Stimulated activated CD4-positive, alpha-beta T cell treated with anti-CD3 and anti-CD28 coated beads, Interleukin-15, amount 100 ng/mL, for 1 hour (primary cell): ENCODE data around the gene CERK.

Experiments
- DNase-seq, 2 donors: peaks; one replicate each; pipeline ENCODE4 v3.0.0-alpha.2; 2020; ENCODE audit warnings: low read depth in 1 of 2, low spot score in 1 of 2

CERK gene

DNA sequence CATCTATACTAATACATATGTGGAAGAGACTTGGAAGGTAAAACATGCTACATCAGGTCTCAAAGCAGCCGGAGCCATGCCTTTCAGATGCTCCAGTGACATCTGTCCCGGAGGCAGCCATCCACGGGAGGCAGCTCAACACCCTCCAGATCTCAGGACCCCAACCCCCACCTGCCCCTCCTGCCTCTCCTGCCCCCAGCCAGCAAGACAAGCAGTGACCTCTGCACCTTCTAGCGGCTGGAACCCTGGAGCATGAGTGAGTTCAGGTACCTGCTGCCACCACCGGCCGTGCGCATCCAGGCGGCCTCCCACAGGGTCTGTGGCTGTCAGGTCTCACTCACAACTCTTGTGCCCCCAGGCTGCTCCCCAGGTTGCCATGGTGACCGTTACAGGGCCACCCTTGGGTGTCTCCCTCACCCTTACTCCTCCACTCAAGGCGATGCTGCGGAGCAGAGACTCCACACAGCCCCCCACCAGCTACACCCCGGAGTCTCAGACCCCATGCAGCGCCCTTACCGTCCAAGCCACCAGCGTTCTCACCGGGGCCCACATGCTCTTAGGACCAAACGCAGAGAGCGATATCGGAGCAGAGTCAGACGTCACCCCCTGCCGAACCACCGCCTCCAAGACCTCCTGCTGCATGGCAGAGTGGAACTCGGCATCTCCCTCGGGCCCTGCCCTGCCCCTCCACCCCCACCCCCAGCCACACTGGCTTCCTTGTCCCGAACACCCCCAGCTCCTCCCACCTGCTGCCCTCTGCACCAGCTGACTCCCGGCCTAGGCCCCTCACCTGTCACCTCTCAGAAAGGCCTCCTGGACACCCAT, 34.7 kb downstream of the CERK start:
- no peak for DNase-seq

DNA sequence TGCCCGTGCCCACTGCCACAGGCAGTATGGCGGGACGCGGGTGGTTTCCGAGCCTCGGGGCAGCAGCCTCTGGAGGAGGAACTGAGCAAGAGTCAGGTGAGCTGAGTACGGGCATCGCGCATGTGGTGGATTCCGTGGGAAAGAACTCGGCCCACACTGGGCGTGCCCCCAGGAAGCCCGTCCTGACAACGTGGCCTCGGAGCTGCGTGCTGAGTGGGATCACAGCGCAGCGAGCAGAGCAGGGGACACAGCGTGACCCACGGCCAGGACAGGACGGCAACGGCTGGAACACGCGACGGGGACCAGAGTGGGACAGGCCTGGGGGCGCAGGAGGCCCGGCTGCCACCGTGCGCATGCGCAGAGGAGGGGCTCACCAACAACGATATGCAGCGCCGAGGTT, 36.8 kb downstream of the CERK start:
- no peak for DNase-seq

GRCh38 chr22:46699091-46699490, 39.0 kb downstream of the CERK start:
- no peak for DNase-seq

GRCh38 chr22:46697811-46698515, 40.1 kb downstream of the CERK start:
- no peak for DNase-seq

DNA sequence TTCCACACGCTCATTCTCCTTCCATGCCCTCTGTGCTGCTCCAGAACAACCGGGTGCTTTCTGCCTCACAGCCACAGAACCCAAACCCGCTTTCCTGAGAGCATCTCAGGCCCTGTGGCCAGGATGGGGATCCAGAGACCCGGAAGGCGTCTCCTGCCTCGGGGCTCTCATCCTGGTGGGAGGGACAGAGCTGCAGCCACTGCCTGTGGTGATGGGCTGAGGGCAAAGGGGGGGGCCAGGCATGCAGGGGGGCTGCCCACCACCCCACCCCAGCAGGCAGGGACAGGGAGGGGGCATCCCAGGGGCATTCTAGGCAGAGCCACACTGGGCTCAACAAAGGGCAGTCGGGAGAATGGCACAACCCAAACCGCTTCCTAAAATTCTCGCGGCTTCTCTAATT, 41.4 kb downstream of the CERK start:
- DNase-seq: no peak

DNA sequence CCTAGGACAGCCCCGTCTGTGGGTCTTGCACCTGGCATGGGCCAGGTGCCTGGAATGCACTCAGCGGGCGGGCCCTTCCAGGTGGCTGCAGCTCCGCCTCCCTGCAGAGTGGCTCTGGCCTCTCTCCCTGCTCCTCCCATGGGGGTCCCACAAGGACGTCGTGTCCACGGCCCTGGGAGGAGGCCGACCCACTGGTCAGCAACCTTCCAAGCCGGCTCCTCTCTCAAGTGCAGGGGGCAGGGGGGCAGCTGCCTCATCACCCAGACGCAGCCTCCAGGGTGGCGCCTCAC, 41.9 kb downstream of the CERK start:
- no peak for DNase-seq

DNA sequence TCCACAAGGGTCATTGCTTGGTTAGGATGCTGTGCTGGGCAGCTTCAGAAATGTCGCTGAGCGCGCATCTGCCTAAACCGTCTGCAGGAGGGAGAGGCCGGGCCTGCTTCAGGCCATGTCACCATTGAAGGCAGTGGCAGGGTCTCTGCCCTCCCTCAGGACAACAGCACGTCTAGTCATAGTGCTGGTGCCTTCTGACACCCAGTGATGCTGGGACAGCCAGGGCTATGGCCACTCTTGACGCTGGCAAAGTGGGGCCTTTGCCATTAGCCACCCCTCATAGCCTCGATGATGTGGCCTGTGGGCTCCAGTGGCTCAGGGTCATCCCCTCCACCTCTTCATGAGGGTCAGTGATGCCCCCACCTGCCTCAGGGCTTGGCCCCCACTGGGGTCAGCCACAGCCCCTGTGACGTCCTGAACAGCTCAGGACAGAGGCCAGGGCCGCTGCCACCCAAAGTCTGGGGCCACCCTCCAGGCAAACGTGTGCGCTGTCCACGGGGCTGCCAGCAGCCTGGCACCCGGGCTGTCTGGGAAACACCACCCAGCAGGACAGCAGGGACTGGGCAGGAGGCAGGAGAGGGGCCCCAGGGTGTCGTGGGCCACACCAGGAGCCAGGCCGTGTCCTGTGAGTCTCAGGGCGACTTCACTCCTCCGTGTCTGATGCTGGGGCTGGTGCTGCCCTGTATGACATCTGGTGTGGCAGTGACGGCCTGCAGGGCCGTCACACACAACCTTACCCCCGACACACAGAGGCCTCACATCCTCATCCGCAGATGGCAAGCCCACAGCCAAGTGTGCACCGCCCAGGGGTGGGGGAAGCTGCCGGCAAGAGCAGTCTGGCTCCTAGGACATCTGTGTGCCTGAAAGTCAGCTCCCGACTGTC, 42.5 kb downstream of the CERK start:
- DNase-seq: no peak

DNA sequence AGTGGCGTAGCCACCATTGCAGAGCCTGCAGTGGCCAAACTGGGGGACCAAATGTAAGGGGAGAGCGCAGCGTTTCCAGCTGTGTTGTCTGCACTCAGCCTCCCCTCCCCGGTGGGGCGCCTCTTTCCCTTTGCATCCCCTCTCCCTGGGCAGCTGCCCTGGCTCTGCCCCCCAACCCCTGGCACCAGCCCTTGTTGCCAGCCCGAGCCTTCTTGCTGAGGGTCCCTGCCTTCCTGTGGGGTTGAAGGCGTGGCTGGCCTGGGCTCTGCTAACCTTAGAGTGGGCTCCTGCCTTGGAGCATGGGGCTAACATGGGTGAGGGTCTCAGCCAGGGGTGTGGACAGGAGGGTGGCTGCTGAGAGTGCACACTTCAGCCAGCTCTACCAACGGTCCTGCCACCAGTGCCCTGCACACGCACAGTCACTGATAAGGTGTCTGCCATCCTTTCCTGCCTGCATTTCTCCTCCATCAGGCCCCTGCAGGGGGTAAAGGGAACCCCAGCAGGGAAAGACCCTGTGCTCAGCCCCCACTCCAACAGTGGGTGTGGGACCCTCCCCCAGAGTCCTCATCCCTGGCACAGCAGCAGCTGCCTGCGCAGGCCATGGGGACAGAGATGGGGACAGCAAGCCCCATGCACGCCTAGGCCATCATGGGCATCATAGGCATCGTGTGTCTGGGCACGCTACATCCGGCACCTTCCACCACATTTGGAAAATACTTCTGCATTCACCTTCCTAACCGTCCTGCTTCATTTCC, 43.5 kb downstream of the CERK start:
- no peak for DNase-seq

DNA sequence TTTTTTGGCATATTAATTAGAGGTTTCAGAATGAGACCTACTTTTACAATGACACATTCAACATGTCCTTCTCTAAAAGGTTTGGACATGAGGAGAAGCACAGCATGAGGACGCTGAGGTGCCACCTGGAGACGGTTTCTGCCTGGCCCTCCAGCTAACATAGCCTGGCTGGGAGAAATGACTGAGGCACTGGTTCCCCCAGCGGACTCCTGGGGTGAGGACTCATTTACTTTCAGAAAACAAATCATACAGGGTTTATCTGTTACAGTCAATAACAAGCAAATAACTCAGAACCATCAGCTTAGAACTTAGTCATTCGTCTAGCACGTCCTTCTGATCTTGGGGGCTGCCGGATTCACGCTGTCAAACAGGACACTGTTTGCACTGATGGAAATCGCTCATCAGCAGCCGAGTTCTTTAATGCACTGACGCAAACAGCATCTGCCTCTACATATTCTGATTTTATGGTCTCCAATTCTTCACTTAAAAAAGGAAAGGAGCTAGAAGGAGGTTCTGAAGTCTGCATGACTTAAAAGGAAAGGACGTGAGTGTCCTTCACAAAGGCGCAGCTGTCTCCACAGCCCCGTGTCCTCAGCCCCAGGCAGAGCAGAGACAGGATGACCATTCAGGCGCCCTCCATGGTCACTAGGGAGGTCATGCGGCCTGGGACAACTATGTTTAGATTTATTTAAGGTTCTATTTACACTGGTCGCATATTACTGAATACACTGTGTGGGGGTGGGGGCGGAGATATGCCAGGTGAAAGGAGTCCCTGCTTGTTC, 44.2 kb downstream of the CERK start:
- DNase-seq: no peak

DNA sequence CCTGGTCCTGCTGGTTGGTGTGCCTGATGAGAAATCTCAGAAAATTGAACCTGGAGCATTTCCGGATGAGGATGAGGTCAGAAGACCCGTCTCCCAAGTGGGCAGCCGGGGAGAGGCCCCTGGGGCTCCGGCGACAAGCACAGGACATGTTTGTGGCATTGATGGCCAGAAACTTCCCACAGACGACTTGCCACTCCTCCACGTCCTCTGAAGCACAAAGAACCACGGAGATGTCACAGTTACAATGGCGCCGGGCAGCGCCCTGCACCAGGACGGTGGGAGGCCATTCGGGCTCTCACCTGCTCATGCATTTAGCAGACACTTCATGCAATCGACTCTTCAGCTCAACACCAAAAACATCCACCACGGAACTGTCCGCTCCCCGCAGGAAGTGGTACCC, 46.5 kb downstream of the CERK start:
- no peak for DNase-seq

GRCh38 chr22:46690146-46690545, 47.9 kb downstream of the CERK start:
- no peak for DNase-seq

- no peak for DNase-seq
These were observed 49.1 kb downstream of the CERK start for GRCh38 chr22:46688949-46689348.

- no peak for DNase-seq
These were observed 50.6 kb downstream of the CERK start for GRCh38 chr22:46687460-46687859.

DNA sequence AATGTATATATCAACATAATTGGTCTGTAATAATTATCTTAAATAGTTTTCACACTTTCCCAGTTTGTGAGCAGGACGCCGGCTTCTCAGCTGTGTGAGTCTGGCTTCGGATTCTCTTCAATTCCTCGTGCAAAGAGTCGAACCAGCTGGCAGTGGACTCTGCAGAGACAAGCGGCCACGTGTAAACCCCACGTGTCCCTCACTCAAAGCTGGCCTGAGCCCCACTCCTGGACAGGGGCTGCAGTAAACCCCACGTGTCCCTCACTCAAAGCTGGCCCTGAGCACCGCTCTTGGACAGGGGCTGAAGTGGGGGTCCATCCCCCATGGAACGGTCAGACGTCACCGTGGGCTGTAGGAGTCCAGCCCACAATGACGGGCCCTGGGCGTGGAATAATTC, 51.0 kb downstream of the CERK start:
- no peak for DNase-seq

- DNase-seq: no peak
These were observed 51.6 kb downstream of the CERK start for GRCh38 chr22:46686221-46687047.

DNA sequence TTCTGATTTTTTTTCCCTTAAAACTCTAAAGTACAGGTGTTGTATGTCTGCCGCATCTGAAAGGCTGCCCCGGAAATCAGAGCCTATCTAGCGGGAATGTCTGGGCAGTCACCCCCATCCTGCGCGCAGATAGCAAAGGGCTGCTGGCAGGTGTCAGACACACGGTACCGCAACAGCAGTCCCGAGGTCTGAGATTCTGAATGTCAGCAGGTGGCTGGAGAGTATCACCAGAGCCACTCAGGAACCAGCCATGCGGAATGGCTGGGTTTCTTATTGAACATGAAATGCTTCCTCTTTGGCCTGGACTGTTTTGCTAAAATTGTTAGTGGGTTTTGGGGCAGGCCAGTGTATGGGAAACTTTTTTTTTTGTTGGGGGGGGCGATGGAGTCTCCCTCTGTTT, 53.3 kb downstream of the CERK start:
- DNase-seq: no peak

DNA sequence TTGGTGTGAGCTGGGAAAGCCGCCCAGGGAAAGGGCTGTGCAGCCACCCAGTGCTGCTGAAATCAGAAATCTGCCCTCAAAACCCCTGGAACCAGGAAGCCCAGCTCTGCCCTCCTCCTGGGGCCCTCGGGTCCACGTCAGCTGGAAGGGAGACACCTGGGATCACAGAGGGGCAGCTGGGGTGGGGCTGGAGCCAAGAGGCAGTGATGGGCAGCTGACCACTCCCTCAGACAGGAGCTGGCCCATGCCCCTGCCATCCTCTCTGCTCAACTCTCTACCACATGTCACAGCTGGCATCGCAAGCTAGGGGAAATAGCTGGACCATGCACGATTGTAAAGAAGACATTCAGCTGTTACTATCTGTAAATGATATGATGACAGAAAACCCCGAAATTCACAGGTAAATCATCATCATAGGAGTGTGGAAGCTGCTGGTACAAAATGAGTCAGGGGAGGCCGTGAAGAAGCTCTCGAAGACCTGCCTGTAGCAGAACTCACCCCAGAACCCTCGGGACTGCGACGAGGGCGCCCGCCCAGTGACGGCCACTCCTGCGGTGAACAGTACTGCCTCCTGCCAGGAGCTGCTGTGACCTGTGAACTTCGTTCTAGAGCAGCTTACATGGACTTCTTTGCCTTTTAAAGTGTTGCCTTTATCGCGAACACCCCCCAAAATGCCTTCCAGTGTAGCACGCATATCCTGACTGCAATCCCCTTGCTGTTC, 55.9 kb downstream of the CERK start:
- no peak for DNase-seq

DNA sequence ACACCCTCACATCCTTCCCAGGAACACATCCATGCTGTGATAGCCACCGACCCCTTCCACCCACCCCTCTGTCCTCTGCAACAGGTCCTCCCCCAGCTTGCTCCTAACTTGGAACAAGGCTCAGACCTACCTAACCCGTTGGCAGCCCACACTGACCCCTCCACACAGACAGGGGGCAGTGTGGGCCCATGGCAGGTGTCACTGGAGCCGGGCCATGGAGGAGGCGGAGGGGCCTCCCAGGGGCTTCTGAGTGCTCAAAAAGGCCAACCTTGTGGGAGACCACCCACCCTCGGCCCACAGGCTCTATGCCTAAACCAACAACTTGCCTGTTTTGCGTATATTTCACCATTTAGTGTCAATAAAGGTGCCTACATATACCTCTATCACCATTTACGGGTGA, 57.0 kb downstream of the CERK start:
- DNase-seq: no peak

- no peak for DNase-seq
These were observed 58.3 kb downstream of the CERK start for GRCh38 chr22:46679706-46680269.
